Astrocyte (in vitro differentiated cells and primary cell): ENCODE measurements around the gene THOC1. TPM values are rescaled to one million over a fixed set of nuclear protein-coding genes. Genes with fewer than 3 reads are reported as not detected.

Experiments
- DNase-seq: peaks from one replicate; pipeline ENCODE4 v3.0.0-alpha.2; 2010; ENCODE audit warnings: low read depth
- FAIRE-seq: peaks from 2 replicates; lab custom pipeline; 2011; peaks lifted over from hg19 to GRCh38; lab: Jason Lieb, UNC
- H2AFZ ChIP-seq: 2 replicates; pipeline ENCODE4 v1.6.0; 2012; ENCODE audit warnings: low read depth, low read length, inconsistent platforms
- H3K27ac ChIP-seq: 2 replicates; pipeline ENCODE4 v1.5.1; 2011; ENCODE audit warnings: low read depth, low read length, inconsistent platforms
- H3K27me3 ChIP-seq: 2 replicates; pipeline ENCODE4 v1.6.0; 2011; ENCODE audit warnings: low read length, inconsistent platforms; ENCODE audit not compliant: insufficient read depth
- H3K36me3 ChIP-seq: 2 replicates; pipeline ENCODE4 v1.5.1; 2011; ENCODE audit warnings: low read length, inconsistent platforms; ENCODE audit not compliant: insufficient read depth
- H3K4me1 ChIP-seq: 2 replicates; pipeline ENCODE4 v1.5.1; 2011; ENCODE audit warnings: low read length, inconsistent platforms; ENCODE audit not compliant: insufficient read depth
- H3K4me2 ChIP-seq: 2 replicates; pipeline ENCODE4 v1.6.0; 2012; ENCODE audit warnings: low read length, inconsistent platforms
- H3K4me3 ChIP-seq: 2 replicates; pipeline ENCODE4 v1.5.1; 2011; ENCODE audit warnings: low read depth, mild to moderate bottlenecking, low read length, inconsistent platforms; ENCODE audit not compliant: insufficient read depth
- H3K79me2 ChIP-seq: 2 replicates; pipeline ENCODE4 v1.6.0; 2012; ENCODE audit warnings: mild to moderate bottlenecking, low read length, inconsistent platforms; ENCODE audit not compliant: insufficient read depth
- H3K9ac ChIP-seq: 2 replicates; pipeline ENCODE4 v1.6.0; 2012; ENCODE audit warnings: mild to moderate bottlenecking, low read length, inconsistent platforms
- H3K9me3 ChIP-seq: 2 replicates; pipeline ENCODE4 v1.5.1; 2012; ENCODE audit warnings: low read depth, mild to moderate bottlenecking, low read length, inconsistent platforms; ENCODE audit not compliant: insufficient read depth
- H4K20me1 ChIP-seq: 2 replicates; pipeline ENCODE4 v1.6.0; 2012; ENCODE audit warnings: low read length, inconsistent platforms; ENCODE audit not compliant: insufficient read depth
- H3K27ac Mint-ChIP-seq: one replicate; pipeline ENCODE4 v1.8.0; 2021; ENCODE audit warnings: mild to moderate bottlenecking, mixed read lengths; ENCODE audit not compliant: unreplicated experiment
- H3K27me3 Mint-ChIP-seq: one replicate; pipeline ENCODE4 v1.8.0; 2021; ENCODE audit warnings: low read depth, mixed read lengths; ENCODE audit not compliant: unreplicated experiment
- H3K36me3 Mint-ChIP-seq: one replicate; pipeline ENCODE4 v1.8.0; 2021; ENCODE audit warnings: low read depth, mixed read lengths; ENCODE audit not compliant: unreplicated experiment
- H3K4me1 Mint-ChIP-seq: one replicate; pipeline ENCODE4 v1.8.0; 2021; ENCODE audit warnings: low read depth, mixed read lengths; ENCODE audit not compliant: unreplicated experiment
- H3K4me3 Mint-ChIP-seq: one replicate; pipeline ENCODE4 v1.8.0; 2021; ENCODE audit warnings: mild to moderate bottlenecking, moderate library complexity, mixed read lengths; ENCODE audit not compliant: unreplicated experiment
- H3K9me3 Mint-ChIP-seq: one replicate; pipeline ENCODE4 v1.8.0; 2021; ENCODE audit warnings: mild to moderate bottlenecking, mixed read lengths; ENCODE audit not compliant: unreplicated experiment
- CTCF ChIP-seq: IDR thresholded peaks from 2 replicates; pipeline ENCODE4 v1.5.1; 2011; ENCODE audit warnings: low read depth, mild to moderate bottlenecking, inconsistent platforms, low read length, moderate library complexity; ENCODE audit not compliant: insufficient read depth
- EZH2 ChIP-seq: IDR thresholded peaks from 2 replicates; pipeline ENCODE4 v1.6.1; 2012; ENCODE audit warnings: mild to moderate bottlenecking, low read length, inconsistent platforms; ENCODE audit not compliant: insufficient read depth
- total RNA-seq: library from RNA; stranded (reverse); gene quantifications from 2 replicates; pipeline ENCODE4 v1.2.1, GENCODE V29; 2021

Gene THOC1
- total RNA-seq, 1 donor from 2014 or later, result 23.1 TPM

GRCh38 chr18:217532-218336 is 50.1 kb downstream of the THOC1 start:
- no peak for DNase-seq
- no peak for FAIRE-seq
- H3K36me3 ChIP-seq, result peaks cover 48% of the 10 kb centered on the region

GRCh38 chr18:215448-216010 is 52.3 kb downstream of the THOC1 start:
- Histone ChIP-seq H3K4me3 (no peak overlapping the region), H3K9ac (no peak overlapping the region), H3K4me1 (no peaks in the 10 kb centered on the region), H2AFZ (no peak overlapping the region), H4K20me1 (no peaks in the 10 kb centered on the region), H3K27ac (no peak overlapping the region), H3K9me3 (no peaks in the 10 kb centered on the region), H3K4me2 (no peak overlapping the region), H3K36me3 (peaks cover 58% of the 10 kb centered on the region), H3K79me2 (peaks cover 3% of the 10 kb centered on the region), H3K27me3 (no peaks in the 10 kb centered on the region)
- peaks cover 13% of the 10 kb centered on the region for H3K4me1 Mint-ChIP-seq
- H3K9me3 Mint-ChIP-seq, result no peaks in the 10 kb centered on the region
- H3K27me3 Mint-ChIP-seq, result no peaks in the 10 kb centered on the region
- no peak for TF ChIP-seq CTCF
- no peak for TF ChIP-seq EZH2
- no peak for FAIRE-seq
- H3K36me3 Mint-ChIP-seq, result peaks cover 4% of the 10 kb centered on the region
- DNase-seq, result no peak
- H3K4me3 Mint-ChIP-seq, result no peak overlapping the region
- H3K27ac Mint-ChIP-seq, result peak overlapping the region; percentile 64

More at GRCh38 chr18:217532-218336, 50.1 kb downstream of the THOC1 start:
- no peaks in the 10 kb centered on the region for H4K20me1 ChIP-seq
- no peak overlapping the region for H3K27ac ChIP-seq
- Mint-ChIP-seq H3K36me3 (peaks cover 3% of the 10 kb centered on the region), H3K27me3 (no peaks in the 10 kb centered on the region), H3K4me3 (no peak overlapping the region), H3K4me1 (peaks cover 10% of the 10 kb centered on the region), H3K9me3 (no peaks in the 10 kb centered on the region), H3K27ac (peak overlapping the region; percentile 72)
- no peaks in the 10 kb centered on the region for H3K4me1 ChIP-seq
- H3K4me2 ChIP-seq, result no peak overlapping the region
- no peaks in the 10 kb centered on the region for H3K27me3 ChIP-seq
- H3K9me3 ChIP-seq, result no peaks in the 10 kb centered on the region
- no peak overlapping the region for H2AFZ ChIP-seq
- H3K9ac ChIP-seq, result no peak overlapping the region
- no peak overlapping the region for H3K4me3 ChIP-seq
- H3K79me2 ChIP-seq, result peaks cover 3% of the 10 kb centered on the region
- TF ChIP-seq CTCF (no peak), EZH2 (no peak)

- Histone ChIP-seq H4K20me1 (no peaks in the 10 kb centered on the region), H3K4me1 (no peaks in the 10 kb centered on the region), H3K4me3 (no peak overlapping the region), H2AFZ (no peak overlapping the region), H3K27me3 (no peaks in the 10 kb centered on the region), H3K27ac (no peak overlapping the region), H3K79me2 (peaks cover 3% of the 10 kb centered on the region), H3K9ac (no peak overlapping the region), H3K4me2 (no peak overlapping the region), H3K9me3 (no peaks in the 10 kb centered on the region), H3K36me3 (peaks cover 60% of the 10 kb centered on the region)
- DNase-seq (no peak), FAIRE-seq (no peak)
- H3K4me3 Mint-ChIP-seq, result no peak overlapping the region
- no peak overlapping the region for H3K27ac Mint-ChIP-seq
- TF ChIP-seq EZH2, result no peak
- TF ChIP-seq CTCF, result no peak
- H3K4me1 Mint-ChIP-seq, result peaks cover 18% of the 10 kb centered on the region
- no peaks in the 10 kb centered on the region for H3K9me3 Mint-ChIP-seq
- H3K27me3 Mint-ChIP-seq, result no peaks in the 10 kb centered on the region
- H3K36me3 Mint-ChIP-seq, result peaks cover 4% of the 10 kb centered on the region
These were observed 53.9 kb downstream of the THOC1 start for GRCh38 chr18:213966-214365.
